Naive thymus-derived CD4-positive, alpha-beta T cell (primary cell): ENCODE measurements around the gene MORN1. TPM values are rescaled to one million over a fixed set of nuclear protein-coding genes. Genes with fewer than 3 reads are reported as not detected.
A peak's percentile ranks its signal among the peaks of the same experiment; 100 is the strongest.

Experiments used
- ATAC-seq: fragments of 150-1000 bp; cut with Tn5 transposase; 2 replicates; pipeline ENCODE4 v1.10.0; 2021; ENCODE audit warnings: mild to moderate bottlenecking, moderate library complexity
- CTCF ChIA-PET: fragments of 350-600 bp; sonication (Branson Sonifier 250); formaldehyde crosslinking; loops from one replicate; lab custom pipeline; 2021; ENCODE audit warnings: antibody characterized with exemption; lab: Charles Lee
- POLR2A ChIA-PET: fragments of 350-600 bp; sonication (Branson Sonifier 250); formaldehyde crosslinking; loops from one replicate; lab custom pipeline; 2021; ENCODE audit warnings: antibody characterized with exemption, inconsistent platforms; lab: Charles Lee
- DNase-seq, 9 donors: peaks; one replicate each; pipeline versions ENCODE4 v3.0.0 to v3.0.0-alpha.2; 2020 to 2022; ENCODE audit warnings: mixed read lengths in 1 of 9
- H3K27ac ChIP-seq: one replicate; pipeline ENCODE4 v1.7.0; 2013; ENCODE audit warnings: mild to moderate bottlenecking, low read depth, low read length, moderate library complexity
- H3K27me3 ChIP-seq, 2 donors: one replicate each; pipeline ENCODE4 v1.7.0; 2013; ENCODE audit warnings: low read length in 2 of 2, mild to moderate bottlenecking in 2 of 2, moderate library complexity in 2 of 2; ENCODE audit not compliant: control insufficient read depth in 2 of 2, insufficient read depth in 2 of 2
- H3K36me3 ChIP-seq, 3 experiments: 1 replicate in 2 of 3; 2 replicates in 1 of 3; pipeline ENCODE4 v1.7.0; 2013; ENCODE audit warnings: low read length in 3 of 3, mild to moderate bottlenecking in 3 of 3, moderate library complexity in 1 of 3; ENCODE audit not compliant: insufficient read depth in 3 of 3, control insufficient read depth in 2 of 3
- H3K4me1 ChIP-seq, 2 donors: one replicate each; pipeline ENCODE4 v1.7.0; 2013; ENCODE audit warnings: low read length in 2 of 2, mild to moderate bottlenecking in 2 of 2, moderate library complexity in 1 of 2; ENCODE audit not compliant: control insufficient read depth in 2 of 2, insufficient read depth in 2 of 2
- H3K4me3 ChIP-seq: 2 replicates; pipeline ENCODE4 v1.7.0; 2013; ENCODE audit warnings: mild to moderate bottlenecking, low read length
- H3K9me3 ChIP-seq, 3 experiments: 1 replicate in 2 of 3; 2 replicates in 1 of 3; pipeline ENCODE4 v1.7.0; 2013; ENCODE audit warnings: low read length in 3 of 3; ENCODE audit not compliant: control insufficient read depth in 2 of 3
- H3K27ac Mint-ChIP-seq, 9 donors: one replicate each; pipeline ENCODE4 v1.8.0; 2020 to 2022; ENCODE audit warnings: mixed read lengths in 9 of 9, mild to moderate bottlenecking in 8 of 9, moderate library complexity in 5 of 9, inconsistent platforms in 2 of 9
- H3K27me3 Mint-ChIP-seq, 5 donors: one replicate each; pipeline ENCODE4 v1.8.0; 2021 to 2022; ENCODE audit warnings: mixed read lengths in 5 of 5, mild to moderate bottlenecking in 1 of 5
- H3K36me3 Mint-ChIP-seq, 5 donors: one replicate each; pipeline ENCODE4 v1.8.0; 2020 to 2022; ENCODE audit warnings: mixed read lengths in 5 of 5, mild to moderate bottlenecking in 3 of 5, inconsistent platforms in 1 of 5
- H3K4me1 Mint-ChIP-seq, 7 donors: one replicate each; pipeline ENCODE4 v1.8.0; 2020 to 2022; ENCODE audit warnings: mixed read lengths in 7 of 7, mild to moderate bottlenecking in 3 of 7, inconsistent platforms in 1 of 7
- H3K4me3 Mint-ChIP-seq, 10 donors: one replicate each; pipeline ENCODE4 v1.8.0; 2020 to 2022; ENCODE audit warnings: mild to moderate bottlenecking in 10 of 10, mixed read lengths in 10 of 10, moderate library complexity in 6 of 10, inconsistent platforms in 2 of 10
- H3K9me3 Mint-ChIP-seq, 11 donors: one replicate each; pipeline ENCODE4 v1.8.0; 2020 to 2022; ENCODE audit warnings: mixed read lengths in 11 of 11, mild to moderate bottlenecking in 4 of 11, inconsistent platforms in 1 of 11, moderate library complexity in 1 of 11
- intact Hi-C, 2 donors: fragments of 100-400 bp; cut with micrococcal nuclease; formaldehyde crosslinking; loops; one replicate each; pipeline ENCODE4 v1.15.1; 2023
- polyA plus RNA-seq, 2 donors: library from polyadenylated mRNA; unstranded; fragments of 300-500 nt; fragmentation: Illumina TruSeq; gene quantifications; one replicate each; pipeline ENCODE4 v1.2.3, GENCODE V29; 2021
- total RNA-seq, 6 experiments: library from RNA in 5 of 6; stranded (reverse) in 5 of 6; gene quantifications; 1 replicate in 5 of 6; 2 replicates in 1 of 6; pipeline ENCODE4 v1.2.3 and lab custom pipeline; 2021 to 2026

Gene MORN1
- total and polyA plus RNA-seq, 7 experiments from 2014 or later, result 5.0 to 16.4 (median 9.2) TPM

- ATAC-seq (no peak), DNase-seq (no peak)
- H3K4me3 Mint-ChIP-seq, result no peak overlapping the region
- H3K27me3 ChIP-seq, result no peaks in the 10 kb centered on the region
- peaks cover 6 to 82% (median 13%) of the 10 kb centered on the region in 3 experiments for H3K36me3 ChIP-seq
- H3K4me1 Mint-ChIP-seq, result peaks cover 0 to 16% (median 12%) of the 10 kb centered on the region in 7 donors
- ChIA-PET POLR2A (interaction anchor here (1.5 kb wide), 1 partner anchor 211 kb away, joined by 3 read pairs; no protein-coding TSS in a partner anchor), CTCF (no interaction called here)
- H3K36me3 Mint-ChIP-seq, result peaks cover 0 to 20% (median 11%) of the 10 kb centered on the region in 5 donors
- H3K4me1 ChIP-seq, result no peaks in the 10 kb centered on the region
- no peak overlapping the region for H3K27ac Mint-ChIP-seq
- H3K4me3 ChIP-seq, result no peak overlapping the region
- no peaks in the 10 kb centered on the region for H3K9me3 ChIP-seq
- intact Hi-C loops, result no loop called here
- H3K27ac ChIP-seq, result no peak overlapping the region
- no peaks in the 10 kb centered on the region for H3K27me3 Mint-ChIP-seq
- H3K9me3 Mint-ChIP-seq, result no peaks in the 10 kb centered on the region
Observed at GRCh38 chr1:2405588-2406295, 14.4 kb upstream of the MORN1 start.

- H3K4me1 Mint-ChIP-seq, result peaks cover 0 to 19% (median 10%) of the 10 kb centered on the region in 7 donors
- H3K36me3 Mint-ChIP-seq, result peaks cover 0 to 27% (median 17%) of the 10 kb centered on the region in 5 donors
Observed at GRCh38 chr1:2404890-2405511, 13.6 kb upstream of the MORN1 start.

GRCh38 chr1:2404142-2404889 is 13.0 kb upstream of the MORN1 start:
- H3K4me3 Mint-ChIP-seq, result no peak overlapping the region
- no peaks in the 10 kb centered on the region for H3K27me3 Mint-ChIP-seq
- H3K36me3 Mint-ChIP-seq, result peaks cover 2 to 32% (median 19%) of the 10 kb centered on the region in 5 donors
- DNase-seq (no peak), ATAC-seq (no peak)
- no peaks in the 10 kb centered on the region for H3K9me3 ChIP-seq
- ChIA-PET CTCF (no interaction called here), POLR2A (interaction anchor here (0.8 to 1.5 kb wide), 2 partner anchors 191 to 209 kb away, joined by 3 read pairs; no protein-coding TSS in a partner anchor)
- H3K27ac Mint-ChIP-seq, result peak overlapping the region in 1 of 9 donors; percentile 60
- no peak overlapping the region for H3K4me3 ChIP-seq
- intact Hi-C loops, result no loop called here
- H3K4me1 Mint-ChIP-seq, result peaks cover 0 to 21% (median 11%) of the 10 kb centered on the region in 7 donors
- no peak overlapping the region for H3K27ac ChIP-seq
- no peaks in the 10 kb centered on the region for H3K9me3 Mint-ChIP-seq
- H3K4me1 ChIP-seq, result no peaks in the 10 kb centered on the region
- H3K27me3 ChIP-seq, result no peaks in the 10 kb centered on the region
- peaks cover 11 to 96% (median 19%) of the 10 kb centered on the region in 3 experiments for H3K36me3 ChIP-seq

More at GRCh38 chr1:2404890-2405511, 13.6 kb upstream of the MORN1 start:
- H3K4me3 ChIP-seq, result no peak overlapping the region
- no peak for DNase-seq
- no peaks in the 10 kb centered on the region for H3K27me3 ChIP-seq
- no peaks in the 10 kb centered on the region for H3K9me3 ChIP-seq
- H3K27ac ChIP-seq, result no peak overlapping the region
- Mint-ChIP-seq H3K27ac (no peak overlapping the region), H3K4me3 (no peak overlapping the region), H3K27me3 (no peaks in the 10 kb centered on the region), H3K9me3 (no peaks in the 10 kb centered on the region)
- H3K36me3 ChIP-seq, result peaks cover 6 to 90% (median 13%) of the 10 kb centered on the region in 3 experiments
- no peak for ATAC-seq
- intact Hi-C loops, result no loop called here
- H3K4me1 ChIP-seq, result no peaks in the 10 kb centered on the region
- POLR2A ChIA-PET, result interaction anchor here (1.5 kb wide), 1 partner anchor 210 kb away, joined by 3 read pairs; no protein-coding TSS in a partner anchor
- CTCF ChIA-PET, result no interaction called here

DNA sequence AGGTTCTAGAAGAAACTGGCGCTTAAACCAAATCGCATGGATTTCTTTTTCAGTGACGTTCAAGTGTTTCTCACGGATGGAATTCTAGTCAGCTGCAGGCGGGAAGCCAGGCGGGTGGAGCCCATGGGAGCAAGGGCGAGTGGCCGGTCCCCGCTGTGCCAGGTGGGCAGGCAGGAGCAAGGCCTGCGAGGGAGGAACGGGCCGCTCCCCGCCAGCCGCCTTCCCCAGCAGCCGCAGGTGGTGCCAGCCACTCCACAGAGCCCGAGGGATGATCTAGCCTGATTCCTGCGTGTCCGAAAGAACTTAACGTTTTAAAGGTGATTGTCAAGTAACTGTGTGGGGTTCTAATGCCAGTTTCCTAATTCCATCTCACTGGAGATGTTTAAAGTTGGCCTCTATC is 11.9 kb upstream of the MORN1 start:
- intact Hi-C loops, result no loop called here
- Mint-ChIP-seq H3K4me3 (no peak overlapping the region), H3K36me3 (peaks cover 4 to 36% (median 22%) of the 10 kb centered on the region in 5 donors), H3K9me3 (no peaks in the 10 kb centered on the region), H3K27me3 (no peaks in the 10 kb centered on the region), H3K4me1 (peaks cover 0 to 25% (median 15%) of the 10 kb centered on the region in 7 donors), H3K27ac (peak overlapping the region in 1 of 9 donors; percentile 59)
- Histone ChIP-seq H3K36me3 (peaks cover 16 to 96% (median 20%) of the 10 kb centered on the region in 3 experiments), H3K9me3 (no peaks in the 10 kb centered on the region), H3K4me1 (no peaks in the 10 kb centered on the region), H3K27me3 (no peaks in the 10 kb centered on the region), H3K27ac (no peak overlapping the region), H3K4me3 (no peak overlapping the region)
- DNase-seq, result no peak
- ATAC-seq, result no peak
- CTCF ChIA-PET, result no interaction called here
- POLR2A ChIA-PET, result no interaction called here

DNA sequence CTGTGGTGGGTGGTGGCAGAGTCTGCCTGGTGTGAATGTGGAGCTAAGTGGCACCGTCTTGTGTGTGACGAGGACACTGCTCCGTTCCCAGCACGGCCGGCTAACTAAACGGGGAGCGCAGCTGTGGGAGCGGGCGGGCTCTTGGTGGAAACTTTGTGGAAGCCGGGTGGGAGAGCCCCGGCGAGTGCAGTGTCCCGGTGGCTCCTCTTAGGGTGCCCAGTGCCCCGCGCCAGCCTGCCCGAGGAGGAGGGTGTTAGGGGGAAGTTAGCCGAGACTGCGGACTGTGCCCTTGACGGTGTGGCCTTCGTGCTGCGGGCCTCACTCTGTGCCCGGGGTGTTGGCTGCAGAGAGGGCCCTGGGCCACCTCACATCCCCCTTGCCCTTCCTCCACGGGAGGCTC is 11.1 kb upstream of the MORN1 start:
- peaks cover 4 to 34% (median 22%) of the 10 kb centered on the region in 5 donors for H3K36me3 Mint-ChIP-seq

GRCh38 chr1:2400950-2401649 is 9.7 kb upstream of the MORN1 start:
- Mint-ChIP-seq H3K9me3 (no peaks in the 10 kb centered on the region), H3K27ac (peak overlapping the region in 5 of 9 donors; percentile 36 to 56 (median 46)), H3K27me3 (no peaks in the 10 kb centered on the region), H3K4me3 (no peak overlapping the region), H3K36me3 (peaks cover 4 to 43% (median 22%) of the 10 kb centered on the region in 5 donors), H3K4me1 (peaks cover 0 to 34% (median 15%) of the 10 kb centered on the region in 7 donors)
- no peaks in the 10 kb centered on the region for H3K9me3 ChIP-seq
- H3K4me3 ChIP-seq, result no peak overlapping the region
- peaks cover 19 to 95% (median 26%) of the 10 kb centered on the region in 3 experiments for H3K36me3 ChIP-seq
- DNase-seq, result no peak
- H3K27ac ChIP-seq, result peak overlapping the region; percentile 17
- ChIA-PET POLR2A (interaction anchor here (3.4 kb wide), 1 partner anchor 9 kb away, joined by 12 read pairs; the partner anchor contains the start of genes MORN1 and RER1), CTCF (no interaction called here)
- ATAC-seq, result no peak
- no peaks in the 10 kb centered on the region for H3K27me3 ChIP-seq
- intact Hi-C loops, result no loop called here
- no peaks in the 10 kb centered on the region for H3K4me1 ChIP-seq

More for the DNA sequence above, 11.1 kb upstream of the MORN1 start:
- CTCF ChIA-PET, result no interaction called here
- H3K9me3 Mint-ChIP-seq, result no peaks in the 10 kb centered on the region
- peak overlapping the region in 2 of 9 donors; percentile 56 to 71 for H3K27ac Mint-ChIP-seq
- H3K9me3 ChIP-seq, result no peaks in the 10 kb centered on the region
- H3K36me3 ChIP-seq, result peaks cover 21 to 96% (median 23%) of the 10 kb centered on the region in 3 experiments
- H3K27me3 ChIP-seq, result no peaks in the 10 kb centered on the region
- H3K4me3 ChIP-seq, result no peak overlapping the region
- peaks cover 0 to 25% (median 15%) of the 10 kb centered on the region in 7 donors for H3K4me1 Mint-ChIP-seq
- DNase-seq (no peak), ATAC-seq (no peak)
- H3K4me1 ChIP-seq, result no peaks in the 10 kb centered on the region
- H3K27ac ChIP-seq, result no peak overlapping the region
- no peaks in the 10 kb centered on the region for H3K27me3 Mint-ChIP-seq
- POLR2A ChIA-PET, result interaction anchor here (0.6 to 3.4 kb wide), 2 partner anchors 11 to 1045 kb away, joined by 3 to 12 read pairs; partner anchors contain the start of genes MORN1 and RER1
- intact Hi-C loops, result no loop called here
- no peak overlapping the region for H3K4me3 Mint-ChIP-seq
